Stimulated activated CD4-positive, alpha-beta T cell treated with anti-CD3 and anti-CD28 coated beads, Interleukin-12 subunit alpha, Interleukin-12 subunit beta, amount 100 ng/mL, for 24 hours (primary cell): ENCODE results near the gene PUM1.

Experiments used
- DNase-seq, 2 experiments: peaks; one replicate each; pipeline ENCODE4 v3.0.0-alpha.2; 2020; ENCODE audit warnings: low read depth in 2 of 2

The PUM1 gene

DNA sequence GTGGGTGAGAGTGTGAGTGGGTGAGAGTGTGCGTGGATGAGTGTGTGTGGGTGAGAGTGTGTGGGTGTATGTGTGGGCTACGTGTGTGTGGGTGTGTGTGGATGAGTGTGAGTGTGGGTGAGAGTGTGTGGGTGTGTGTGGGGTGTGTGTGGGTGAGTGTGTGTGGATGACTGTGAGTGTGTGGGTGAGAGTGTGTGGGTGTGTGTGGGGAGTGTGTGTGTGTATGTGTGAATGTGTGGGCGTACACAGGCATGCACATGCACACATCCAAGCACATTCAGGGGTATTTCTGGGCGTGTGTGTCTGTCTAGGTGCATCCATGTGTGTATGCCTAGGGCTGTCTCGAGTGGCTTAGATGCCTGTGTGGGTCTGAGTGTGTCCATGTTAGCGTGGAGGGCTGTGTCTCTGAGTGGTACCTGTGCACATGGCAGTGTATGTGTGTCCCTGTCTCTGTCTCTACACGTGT, 171.0 kb downstream of the PUM1 start:
- DNase-seq, result no peak

GRCh38 chr1:30893776-30894507, 171.6 kb downstream of the PUM1 start:
- DNase-seq, result no peak

GRCh38 chr1:30892671-30893073, 172.8 kb downstream of the PUM1 start:
- no peak for DNase-seq

DNA sequence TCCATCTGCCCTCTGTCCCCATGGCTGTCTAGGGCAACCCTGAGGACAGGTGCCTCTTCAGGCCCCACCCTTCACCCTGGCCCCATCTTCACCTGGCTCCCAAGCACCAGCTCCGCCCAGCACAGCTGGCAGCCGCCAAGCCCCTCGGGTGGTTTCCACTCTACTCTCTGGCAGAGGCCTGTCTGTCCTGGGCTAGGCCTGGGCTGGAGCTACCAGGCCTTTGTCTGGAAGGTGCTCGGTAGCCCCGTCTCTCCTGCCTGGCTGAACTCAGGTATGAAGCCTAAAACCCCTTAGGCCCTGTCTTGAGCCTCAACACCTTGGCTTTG, 174.3 kb downstream of the PUM1 start:
- DNase-seq, result no peak

- no peak for DNase-seq
These were observed 174.9 kb downstream of the PUM1 start for GRCh38 chr1:30890502-30891226.

GRCh38 chr1:30889511-30889910, 176.0 kb downstream of the PUM1 start:
- no peak for DNase-seq

DNA sequence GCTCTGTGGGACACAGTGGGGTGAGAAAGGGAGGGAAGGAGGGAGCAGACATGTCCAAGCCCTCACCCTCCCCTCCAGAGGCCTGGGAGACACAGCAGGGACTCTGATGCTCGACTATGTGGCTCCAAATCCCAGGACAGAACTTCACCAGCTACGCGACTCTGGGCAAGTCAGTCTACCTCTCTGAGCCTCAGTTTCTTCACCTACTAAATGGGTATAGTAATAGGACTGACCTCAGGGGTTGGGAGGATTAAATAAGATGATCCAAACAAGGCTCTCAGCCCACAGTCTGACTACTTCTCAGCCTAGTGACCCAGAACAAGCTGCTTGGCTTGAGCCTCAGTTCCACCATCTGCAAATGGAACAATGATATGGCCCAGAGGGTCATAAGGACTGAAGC, 176.5 kb downstream of the PUM1 start:
- no peak for DNase-seq

DNA sequence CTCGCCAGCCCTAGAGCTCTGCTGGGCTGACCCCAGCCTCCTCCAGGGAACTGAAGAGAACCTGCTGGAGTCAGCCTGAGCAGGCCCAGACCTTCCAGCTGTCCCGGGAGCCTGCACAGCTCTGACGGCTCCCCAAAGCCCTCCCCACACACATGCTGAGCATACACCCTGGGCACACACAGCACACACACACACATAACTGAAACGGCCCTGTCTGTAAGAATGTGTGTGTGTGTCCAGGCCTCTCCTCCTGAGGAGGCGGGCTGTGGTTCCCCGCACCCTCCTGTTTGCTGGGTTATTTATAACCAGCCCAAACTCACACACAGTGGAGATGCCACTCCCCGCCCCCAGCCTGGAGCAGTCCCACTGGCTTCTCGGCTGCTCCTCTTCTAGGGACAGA, 177.1 kb downstream of the PUM1 start:
- DNase-seq, result no peak

- DNase-seq, result no peak
These were observed 177.8 kb downstream of the PUM1 start for GRCh38 chr1:30887485-30888315.

DNA sequence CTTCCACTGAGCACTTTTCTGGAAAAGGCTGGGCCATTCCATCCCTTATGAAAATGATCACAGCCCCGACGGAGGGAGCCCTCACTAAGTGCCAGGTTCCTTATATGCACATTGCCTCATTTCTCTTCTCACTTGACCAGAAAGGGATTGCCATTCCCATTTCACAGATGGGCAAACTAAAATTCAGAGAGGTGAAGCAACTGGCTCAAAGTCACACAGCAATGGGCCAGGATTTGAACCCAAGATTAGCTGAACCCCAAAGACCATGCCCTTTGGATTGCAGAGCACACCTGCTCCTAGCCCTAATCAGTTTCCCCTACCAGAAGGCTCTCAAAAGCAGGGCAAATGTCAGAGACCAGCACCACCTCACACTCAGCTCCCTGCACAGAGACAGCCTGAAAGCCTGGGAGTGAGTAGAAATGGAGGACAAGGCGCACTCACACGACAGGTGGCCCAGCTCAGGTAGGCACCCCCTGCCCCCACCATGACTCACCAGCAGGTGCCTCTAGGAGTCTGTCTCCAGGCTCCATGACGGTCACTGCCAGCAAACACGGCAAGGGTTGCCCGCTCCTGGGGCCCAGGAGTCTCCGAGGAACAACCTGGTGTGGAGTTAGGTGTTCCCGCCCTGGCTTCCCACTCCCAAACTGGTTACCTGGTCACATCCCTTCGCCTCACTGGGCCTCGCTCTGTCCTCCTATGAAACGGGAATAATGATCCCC, 178.6 kb downstream of the PUM1 start:
- no peak for DNase-seq

- no peak for DNase-seq
These were observed 179.7 kb downstream of the PUM1 start for GRCh38 chr1:30885570-30886522.

DNA sequence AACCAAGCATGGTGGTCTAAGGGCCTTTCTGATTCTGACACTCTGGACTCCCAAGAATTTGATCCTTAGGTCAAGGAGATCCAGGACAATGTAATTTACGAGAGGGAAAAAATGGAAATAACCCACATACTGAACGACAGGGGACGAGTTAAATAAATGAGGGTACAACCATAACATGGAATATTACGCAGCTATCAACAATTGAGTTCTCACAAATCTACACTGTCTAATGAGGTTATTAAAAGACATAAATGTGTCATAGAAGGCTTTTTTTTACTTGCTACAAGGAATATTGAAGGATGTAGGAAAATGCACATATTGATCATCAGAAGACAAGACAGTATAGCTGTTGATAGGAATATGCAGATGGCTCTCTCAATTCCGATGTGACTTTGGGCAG, 180.8 kb downstream of the PUM1 start:
- no peak for DNase-seq

- no peak for DNase-seq
These were observed 181.9 kb downstream of the PUM1 start for GRCh38 chr1:30883389-30884172.

DNA sequence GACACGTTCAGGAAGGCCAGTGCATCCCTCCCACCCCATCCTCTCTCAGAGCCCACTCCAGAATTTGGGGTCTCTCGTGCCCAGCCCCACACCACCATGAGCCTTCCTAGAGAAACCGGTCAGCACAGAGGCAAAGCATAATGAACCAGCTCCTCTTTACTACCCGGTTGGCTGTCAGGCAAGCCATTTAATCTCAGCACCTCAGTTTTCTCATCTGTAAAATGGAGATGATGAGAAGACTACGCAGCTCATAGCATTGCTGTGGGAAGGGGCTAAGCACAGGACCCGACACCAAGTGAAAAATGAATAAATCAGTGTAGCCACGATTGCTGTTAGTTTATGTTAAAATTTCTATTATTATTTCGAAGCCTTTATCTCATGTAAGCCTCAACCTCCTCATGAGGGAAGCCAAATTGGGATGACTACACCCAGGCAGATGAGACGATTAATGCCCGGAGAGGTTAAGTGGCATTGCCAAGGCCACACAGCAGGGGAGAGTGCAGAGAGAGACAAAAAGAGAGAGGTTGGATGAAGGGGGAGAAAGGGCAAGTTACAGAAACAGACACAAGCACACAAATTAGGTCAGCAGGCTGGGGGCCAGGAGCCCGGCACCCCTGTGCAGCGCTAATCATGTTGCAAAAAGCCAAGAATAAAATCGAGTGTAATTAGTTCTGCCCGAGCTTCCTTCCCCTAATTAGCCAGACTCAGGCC, 182.7 kb downstream of the PUM1 start:
- DNase-seq, result no peak
